ENCODE data around the gene PRR29.
"Not testable (repeated sequence)": the region's sequence is repeated elsewhere in the genome, so short reads cannot be mapped to it uniquely, and the experiment has no call there.

DNA sequence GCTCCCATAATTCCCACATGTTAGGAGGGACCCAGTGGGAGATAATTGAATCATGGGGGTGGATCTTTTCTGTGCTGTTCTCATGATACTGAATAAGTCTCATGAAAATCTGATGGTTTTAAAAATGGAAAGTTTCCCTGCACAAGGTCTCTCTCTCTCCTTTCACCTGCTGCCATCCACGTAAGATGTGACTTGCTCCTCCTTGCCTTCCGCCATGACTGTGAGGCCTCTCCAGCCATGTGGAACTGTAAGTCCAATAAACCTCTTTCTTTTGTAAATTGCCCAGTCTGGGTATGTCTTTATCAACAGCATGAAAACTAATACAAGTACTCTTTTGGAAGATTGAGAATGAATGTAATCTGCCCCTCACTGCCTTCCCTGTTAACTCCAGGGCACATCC lies 15.5 kb upstream of the PRR29 start:
- TF ChIP-seq, protein P1, sequence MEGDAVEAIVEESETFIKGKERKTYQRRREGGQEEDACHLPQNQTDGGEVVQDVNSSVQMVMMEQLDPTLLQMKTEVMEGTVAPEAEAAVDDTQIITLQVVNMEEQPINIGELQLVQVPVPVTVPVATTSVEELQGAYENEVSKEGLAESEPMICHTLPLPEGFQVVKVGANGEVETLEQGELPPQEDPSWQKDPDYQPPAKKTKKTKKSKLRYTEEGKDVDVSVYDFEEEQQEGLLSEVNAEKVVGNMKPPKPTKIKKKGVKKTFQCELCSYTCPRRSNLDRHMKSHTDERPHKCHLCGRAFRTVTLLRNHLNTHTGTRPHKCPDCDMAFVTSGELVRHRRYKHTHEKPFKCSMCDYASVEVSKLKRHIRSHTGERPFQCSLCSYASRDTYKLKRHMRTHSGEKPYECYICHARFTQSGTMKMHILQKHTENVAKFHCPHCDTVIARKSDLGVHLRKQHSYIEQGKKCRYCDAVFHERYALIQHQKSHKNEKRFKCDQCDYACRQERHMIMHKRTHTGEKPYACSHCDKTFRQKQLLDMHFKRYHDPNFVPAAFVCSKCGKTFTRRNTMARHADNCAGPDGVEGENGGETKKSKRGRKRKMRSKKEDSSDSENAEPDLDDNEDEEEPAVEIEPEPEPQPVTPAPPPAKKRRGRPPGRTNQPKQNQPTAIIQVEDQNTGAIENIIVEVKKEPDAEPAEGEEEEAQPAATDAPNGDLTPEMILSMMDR (IDR thresholded peaks at IDR 0.05): not testable (repeated sequence)
- TF ChIP-seq GABPA (IDR thresholded peaks at IDR 0.05; ENCODE audit: low read depth); JUND (IDR thresholded peaks at IDR 0.05); TCF12 (IDR thresholded peaks at IDR 0.05): not testable (repeated sequence)

Data from SK-N-SH (cell line).